CD4-positive, alpha-beta T cell treated with Interleukin-12 subunit alpha and Interleukin-12 subunit beta, for 1 hour (primary cell): Measurements from ENCODE around the gene RAB4A.

Experiments
- DNase-seq: peaks from one replicate; pipeline ENCODE4 v3.0.0-alpha.2; 2020

The RAB4A gene

GRCh38 chr1:229340496-229340895 lies 69.6 kb downstream of the RAB4A start:
- no peak for DNase-seq

- peak; percentile 89 for DNase-seq
Observed at GRCh38 chr1:229341774-229342655, 71.1 kb downstream of the RAB4A start.

- peak; percentile 65 for DNase-seq
Observed at GRCh38 chr1:229342656-229343569, 72.0 kb downstream of the RAB4A start, which contains the start of gene CCSAP. TSS of gene CCSAP (minus strand) at chr1:229343047. CDS start at chr1:229342465, 582 bp downstream.

GRCh38 chr1:229344139-229344538 lies 73.2 kb downstream of the RAB4A start:
- DNase-seq = no peak

- DNase-seq = no peak
Observed at GRCh38 chr1:229344937-229345684, 74.2 kb downstream of the RAB4A start.

- no peak for DNase-seq
Observed at GRCh38 chr1:229347528-229347927, 76.6 kb downstream of the RAB4A start.

- no peak for DNase-seq
Observed at GRCh38 chr1:229349463-229350385, 78.8 kb downstream of the RAB4A start.

- no peak for DNase-seq
Observed at GRCh38 chr1:229352975-229353374, 82.1 kb downstream of the RAB4A start.

- no peak for DNase-seq
Observed at GRCh38 chr1:229354226-229354625, 83.3 kb downstream of the RAB4A start.
